GM12872 (cell line): ENCODE results near the gene CABLES1.

ENCODE experiments used
- TF ChIP-seq, protein P1 (sequence below): IDR thresholded peaks from 3 replicates; pipeline ENCODE4 v1.5.1; 2011; ENCODE audit warnings: low read depth, mild to moderate bottlenecking, low read length, moderate library complexity; ENCODE audit not compliant: insufficient read depth

The CABLES1 gene

DNA sequence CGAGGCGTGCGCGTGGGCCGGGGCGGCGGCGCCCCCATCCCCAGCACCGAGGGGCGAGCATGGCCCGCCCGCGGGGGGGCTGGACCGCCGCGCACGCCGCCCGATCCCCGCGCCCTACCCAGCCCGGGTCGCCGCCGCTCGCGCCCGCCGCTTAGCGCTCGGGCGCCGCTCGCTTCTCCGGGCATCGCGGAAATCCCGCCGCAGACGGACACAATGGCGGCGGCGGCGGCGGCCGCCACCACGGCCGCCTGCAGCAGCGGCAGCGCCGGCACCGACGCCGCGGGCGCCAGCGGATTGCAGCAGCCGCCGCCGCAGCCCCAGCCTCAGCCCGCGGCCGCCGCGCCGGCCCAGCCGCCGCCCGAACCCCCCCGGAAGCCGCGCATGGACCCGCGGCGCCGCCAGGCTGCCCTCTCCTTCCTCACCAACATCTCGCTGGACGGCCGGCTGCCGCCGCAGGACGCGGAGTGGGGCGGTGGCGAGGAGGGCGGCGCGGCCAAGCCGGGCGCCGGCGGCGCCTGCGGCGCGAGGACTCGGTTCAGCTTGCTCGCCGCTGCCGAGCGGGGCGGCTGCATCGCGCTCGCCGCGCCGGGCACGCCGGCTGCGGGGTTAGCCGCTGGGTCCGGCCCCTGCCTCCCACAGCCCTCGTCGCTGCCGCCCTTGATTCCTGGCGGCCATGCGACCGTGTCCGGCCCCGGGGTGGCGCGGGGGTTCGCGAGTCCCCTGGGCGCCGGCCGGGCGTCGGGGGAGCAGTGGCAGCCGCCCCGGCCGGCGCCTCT, 453 bp downstream of the CABLES1 start:
- TF ChIP-seq, protein P1, sequence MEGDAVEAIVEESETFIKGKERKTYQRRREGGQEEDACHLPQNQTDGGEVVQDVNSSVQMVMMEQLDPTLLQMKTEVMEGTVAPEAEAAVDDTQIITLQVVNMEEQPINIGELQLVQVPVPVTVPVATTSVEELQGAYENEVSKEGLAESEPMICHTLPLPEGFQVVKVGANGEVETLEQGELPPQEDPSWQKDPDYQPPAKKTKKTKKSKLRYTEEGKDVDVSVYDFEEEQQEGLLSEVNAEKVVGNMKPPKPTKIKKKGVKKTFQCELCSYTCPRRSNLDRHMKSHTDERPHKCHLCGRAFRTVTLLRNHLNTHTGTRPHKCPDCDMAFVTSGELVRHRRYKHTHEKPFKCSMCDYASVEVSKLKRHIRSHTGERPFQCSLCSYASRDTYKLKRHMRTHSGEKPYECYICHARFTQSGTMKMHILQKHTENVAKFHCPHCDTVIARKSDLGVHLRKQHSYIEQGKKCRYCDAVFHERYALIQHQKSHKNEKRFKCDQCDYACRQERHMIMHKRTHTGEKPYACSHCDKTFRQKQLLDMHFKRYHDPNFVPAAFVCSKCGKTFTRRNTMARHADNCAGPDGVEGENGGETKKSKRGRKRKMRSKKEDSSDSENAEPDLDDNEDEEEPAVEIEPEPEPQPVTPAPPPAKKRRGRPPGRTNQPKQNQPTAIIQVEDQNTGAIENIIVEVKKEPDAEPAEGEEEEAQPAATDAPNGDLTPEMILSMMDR = no peak

GRCh38 chr18:23136326-23137096, 1.2 kb downstream of the CABLES1 start:
- TF ChIP-seq, protein P1 = no peak

DNA sequence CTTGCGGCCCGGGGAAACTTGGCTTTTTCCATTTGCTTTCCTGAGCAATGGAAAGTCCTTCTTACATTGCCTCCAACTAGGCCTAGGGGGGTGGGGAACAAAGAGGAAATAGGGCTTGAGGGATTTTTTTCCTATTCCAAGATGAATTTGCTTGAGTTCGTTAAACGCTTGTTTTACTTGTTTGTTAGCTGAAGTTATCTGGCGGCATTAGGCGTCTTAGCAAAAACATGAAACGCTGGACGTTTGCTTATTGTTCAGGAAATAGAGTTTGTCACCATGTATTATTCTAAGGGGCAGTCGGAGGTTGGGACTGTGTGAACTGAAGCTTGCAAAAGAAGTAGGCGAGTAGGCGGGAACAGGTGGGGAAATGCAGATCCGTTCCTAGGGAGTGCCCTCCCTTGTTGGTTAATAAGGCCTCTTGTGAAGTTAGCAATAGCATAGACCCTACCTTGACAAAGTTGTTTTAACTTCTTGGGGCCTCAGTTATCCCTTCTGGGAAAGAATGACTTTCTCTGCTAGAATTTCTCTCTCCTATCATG, 1.9 kb downstream of the CABLES1 start:
- TF ChIP-seq, protein P1 = no peak

GRCh38 chr18:23137788-23138216, 2.5 kb downstream of the CABLES1 start:
- TF ChIP-seq, protein P1 = no peak

- TF ChIP-seq, protein P1 = no peak
Measured at GRCh38 chr18:23138471-23138870, 3.2 kb downstream of the CABLES1 start.

DNA sequence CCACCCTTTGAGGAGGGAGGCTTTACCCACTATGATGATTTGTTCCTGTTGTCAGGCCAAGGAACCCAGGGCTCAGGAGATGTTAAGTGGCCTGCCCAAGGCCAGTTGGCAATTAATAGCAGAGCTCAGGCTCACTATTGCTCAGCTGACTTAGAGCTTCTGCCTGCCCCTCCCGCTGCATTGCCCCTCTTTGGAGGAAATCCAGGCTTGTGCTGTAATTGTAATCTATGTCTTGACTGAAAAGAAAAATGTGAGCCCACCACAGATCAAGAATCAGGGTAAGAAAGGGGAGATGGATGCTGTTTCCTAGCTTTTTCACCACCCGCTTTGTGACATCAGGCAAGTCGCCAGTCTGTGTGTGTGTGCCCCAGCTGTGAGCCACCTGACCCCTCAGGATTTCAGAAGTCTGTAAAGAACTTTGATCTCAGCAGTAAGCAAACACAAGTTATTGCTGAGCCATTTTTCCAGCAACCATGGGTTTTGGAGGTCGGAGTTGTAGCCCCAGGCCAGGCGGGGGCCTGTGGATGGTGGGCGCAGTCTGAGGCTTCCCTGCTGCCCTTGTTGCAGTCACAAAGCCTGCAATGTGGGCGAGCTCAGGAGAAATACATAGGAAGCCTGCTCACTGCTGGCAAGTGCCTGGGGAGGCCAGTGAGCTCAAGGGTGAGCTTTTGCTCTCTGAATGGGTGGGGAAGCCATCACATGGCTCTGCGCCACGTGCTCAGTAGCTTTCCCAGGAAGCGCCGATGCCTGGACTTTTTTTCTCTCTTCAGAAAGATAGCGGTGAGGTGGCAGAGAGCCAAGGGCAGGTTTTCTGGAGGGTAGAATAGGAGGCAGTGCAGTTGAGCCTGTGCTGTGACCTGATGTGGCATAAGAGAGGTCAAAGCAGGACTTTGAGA, 6.1 kb downstream of the CABLES1 start:
- TF ChIP-seq, protein P1 = no peak
